Measurements from ENCODE around the gene SGK1.

The SGK1 gene

GRCh38 chr6:134249239-134249758 is 68.6 kb downstream of the SGK1 start (continued):
- TF ChIP-seq ZNF311 (tag by site-specific recombination; IDR thresholded peaks at IDR 0.05; ENCODE audit: borderline replicate concordance) = no peak
- TF ChIP-seq HOXA7 (CRISPR knock-in tag; IDR thresholded peaks at IDR 0.05; ENCODE audit: borderline replicate concordance) = no peak
- no peak for TF ChIP-seq ZBTB20 (tag by site-specific recombination; IDR thresholded peaks at IDR 0.05)
- TF ChIP-seq AEBP2 (tag by site-specific recombination; IDR thresholded peaks at IDR 0.05; ENCODE audit: borderline replicate concordance) = no peak

GRCh38 chr6:134247844-134248580 is 69.9 kb downstream of the SGK1 start:
- CTCF ChIA-PET = interaction anchor here (0.5 to 1.0 kb wide), 3 partner anchors 11 to 245 kb away, joined by 3 read pairs; no protein-coding TSS in a partner anchor
- no peak overlapping the region for H3K27ac ChIP-seq (ENCODE audit: extremely low read depth, low read depth, low read length)
- POLR2A ChIA-PET = no interaction called here
- peaks cover 10% of the 10 kb centered on the region for H3K4me1 ChIP-seq (ENCODE audit: control insufficient read depth, insufficient read depth, low read length)
- H3K9me3 ChIP-seq (ENCODE audit: control insufficient read depth, insufficient read depth, low read depth, low read length) = no peaks in the 10 kb centered on the region
- no peak overlapping the region for H3K4me3 ChIP-seq (ENCODE audit: low read depth, low read length)
- no peak for TF ChIP-seq ZNF501 (tag by site-specific recombination; IDR thresholded peaks at IDR 0.05)
- no peak for TF ChIP-seq ZNF514 (tag by site-specific recombination; IDR thresholded peaks at IDR 0.05)
- no peak for TF ChIP-seq SCRT2 (tag by site-specific recombination; IDR thresholded peaks at IDR 0.05)
- no peak for TF ChIP-seq ZNF768 (tag by site-specific recombination; IDR thresholded peaks at IDR 0.05)
- no peak for TF ChIP-seq SP7 (tag by site-specific recombination; IDR thresholded peaks at IDR 0.05)
- TF ChIP-seq ZBTB10 (tag by site-specific recombination; IDR thresholded peaks at IDR 0.05) = no peak
- TF ChIP-seq ZNF639 (tag by site-specific recombination; IDR thresholded peaks at IDR 0.05) = no peak
- no peak for TF ChIP-seq ZNF518A (tag by site-specific recombination; conservative IDR thresholded peaks at IDR 0.05; ENCODE audit: low read depth)
- no peak for TF ChIP-seq ZNF626 (tag by site-specific recombination; IDR thresholded peaks at IDR 0.05)
- no peak for TF ChIP-seq ZNF513 (tag by site-specific recombination; IDR thresholded peaks at IDR 0.05)
- H3K36me3 ChIP-seq (ENCODE audit: control insufficient read depth in 2 of 2, insufficient read depth in 1 of 2, low read length in 2 of 2) = no peaks in the 10 kb centered on the region

Measured in HEK293 (cell line).